Uterus (tissue), 4 donors: Measurements from ENCODE around the gene BTD. TPM values are rescaled to one million over a fixed set of nuclear protein-coding genes. Genes with fewer than 3 reads are reported as not detected.
A peak's percentile ranks its signal among the peaks of the same experiment; 100 is the strongest.

Experiments used
- DNase-seq, 2 donors: peaks; one replicate each; pipeline ENCODE4 v3.0.0-alpha.2; 2019 to 2020
- H3K27ac ChIP-seq, 2 donors: fragments of 200-600 bp; sonication (generic); 1 replicate in 1 of 2; 2 replicates in 1 of 2; pipeline ENCODE4 v1.5.1; 2016 to 2018
- H3K27me3 ChIP-seq, 2 donors: fragments of 200-600 bp; sonication (generic); one replicate each; pipeline ENCODE4 v1.5.1; 2018 to 2019; ENCODE audit warnings: control low read depth in 1 of 2
- H3K36me3 ChIP-seq, 2 donors: fragments of 200-600 bp; sonication (generic); one replicate each; pipeline ENCODE4 v1.5.1; 2019; ENCODE audit warnings: control low read depth in 1 of 2
- H3K4me1 ChIP-seq, 2 donors: fragments of 200-600 bp; sonication (generic); one replicate each; pipeline ENCODE4 v1.5.1; 2018 to 2019; ENCODE audit warnings: control low read depth in 1 of 2
- H3K4me3 ChIP-seq, 2 donors: fragments of 200-600 bp; sonication (generic); 1 replicate in 1 of 2; 2 replicates in 1 of 2; pipeline ENCODE4 v1.5.1; 2018 to 2019; ENCODE audit warnings: mild to moderate bottlenecking in 1 of 2
- H3K9me3 ChIP-seq, 2 donors: fragments of 200-600 bp; sonication (generic); one replicate each; pipeline ENCODE4 v1.5.1; 2019; ENCODE audit warnings: control low read depth in 1 of 2
- POLR2A ChIP-seq, 2 donors: fragments of 450-650 bp; IDR thresholded peaks; one replicate each; pipeline ENCODE4 v1.6.1; 2016; ENCODE audit warnings: antibody characterized with exemption in 2 of 2, mild to moderate bottlenecking in 1 of 2, moderate library complexity in 1 of 2
- intact Hi-C: fragments of 100-400 bp; cut with DNase I; formaldehyde crosslinking; loops from one replicate; pipeline ENCODE4 v1.15.1; 2023; ENCODE audit warnings: low total_unique reads
- total RNA-seq, 4 donors: library from RNA; depleted of rRNA in 3 of 4; stranded (reverse); fragments of >200 nt in 3 of 4; gene quantifications; one replicate each; pipeline versions ENCODE4 v1.1.0 to v1.2.4, GENCODE V29; 2014 to 2023
- TF ChIP-seq, protein P1 (sequence below), 4 experiments: fragments of 200-600 bp in 2 of 4; fragments of 450-650 bp in 2 of 4; sonication (generic) in 2 of 4; IDR thresholded peaks; one replicate each; pipeline ENCODE4 v1.5.1; 2016 to 2019; ENCODE audit warnings: antibody characterized with exemption in 4 of 4, mild to moderate bottlenecking in 2 of 4, moderate library complexity in 1 of 4
- donor health status: DM: yes; HTN: yes; CAD: no.

The BTD gene
- total RNA-seq, 4 donors from 2014 or later, result 6.5 to 31.3 (median 21.5) TPM

DNA sequence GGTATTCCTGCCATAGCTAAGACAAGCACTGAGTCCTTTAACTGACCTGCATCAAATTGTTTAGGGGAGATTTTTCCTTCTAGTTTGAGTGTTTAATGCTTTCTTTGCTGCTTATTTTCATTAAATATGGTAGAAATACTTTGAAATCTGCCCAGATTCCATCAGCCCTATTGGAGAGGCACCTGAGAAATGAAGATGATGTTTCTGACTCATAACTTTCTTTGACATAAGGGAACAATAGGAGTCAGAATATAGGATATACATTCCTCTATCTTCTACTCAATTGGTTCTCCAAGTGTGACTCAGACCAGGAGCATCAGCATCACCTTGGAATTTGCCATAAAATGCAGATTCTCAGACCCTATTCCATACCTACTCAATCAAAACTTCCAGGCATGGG lies 27.4 kb downstream of the BTD start:
- TF ChIP-seq, protein P1, sequence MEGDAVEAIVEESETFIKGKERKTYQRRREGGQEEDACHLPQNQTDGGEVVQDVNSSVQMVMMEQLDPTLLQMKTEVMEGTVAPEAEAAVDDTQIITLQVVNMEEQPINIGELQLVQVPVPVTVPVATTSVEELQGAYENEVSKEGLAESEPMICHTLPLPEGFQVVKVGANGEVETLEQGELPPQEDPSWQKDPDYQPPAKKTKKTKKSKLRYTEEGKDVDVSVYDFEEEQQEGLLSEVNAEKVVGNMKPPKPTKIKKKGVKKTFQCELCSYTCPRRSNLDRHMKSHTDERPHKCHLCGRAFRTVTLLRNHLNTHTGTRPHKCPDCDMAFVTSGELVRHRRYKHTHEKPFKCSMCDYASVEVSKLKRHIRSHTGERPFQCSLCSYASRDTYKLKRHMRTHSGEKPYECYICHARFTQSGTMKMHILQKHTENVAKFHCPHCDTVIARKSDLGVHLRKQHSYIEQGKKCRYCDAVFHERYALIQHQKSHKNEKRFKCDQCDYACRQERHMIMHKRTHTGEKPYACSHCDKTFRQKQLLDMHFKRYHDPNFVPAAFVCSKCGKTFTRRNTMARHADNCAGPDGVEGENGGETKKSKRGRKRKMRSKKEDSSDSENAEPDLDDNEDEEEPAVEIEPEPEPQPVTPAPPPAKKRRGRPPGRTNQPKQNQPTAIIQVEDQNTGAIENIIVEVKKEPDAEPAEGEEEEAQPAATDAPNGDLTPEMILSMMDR (IDR thresholded peaks at IDR 0.05), result no peak
- Histone ChIP-seq H3K27ac (no peak overlapping the region), H3K36me3 (no peaks in the 10 kb centered on the region), H3K27me3 (no peaks in the 10 kb centered on the region), H3K4me3 (no peak overlapping the region), H3K9me3 (no peaks in the 10 kb centered on the region), H3K4me1 (no peaks in the 10 kb centered on the region)
- no peak for DNase-seq
- intact Hi-C loops, result no loop called here

DNA sequence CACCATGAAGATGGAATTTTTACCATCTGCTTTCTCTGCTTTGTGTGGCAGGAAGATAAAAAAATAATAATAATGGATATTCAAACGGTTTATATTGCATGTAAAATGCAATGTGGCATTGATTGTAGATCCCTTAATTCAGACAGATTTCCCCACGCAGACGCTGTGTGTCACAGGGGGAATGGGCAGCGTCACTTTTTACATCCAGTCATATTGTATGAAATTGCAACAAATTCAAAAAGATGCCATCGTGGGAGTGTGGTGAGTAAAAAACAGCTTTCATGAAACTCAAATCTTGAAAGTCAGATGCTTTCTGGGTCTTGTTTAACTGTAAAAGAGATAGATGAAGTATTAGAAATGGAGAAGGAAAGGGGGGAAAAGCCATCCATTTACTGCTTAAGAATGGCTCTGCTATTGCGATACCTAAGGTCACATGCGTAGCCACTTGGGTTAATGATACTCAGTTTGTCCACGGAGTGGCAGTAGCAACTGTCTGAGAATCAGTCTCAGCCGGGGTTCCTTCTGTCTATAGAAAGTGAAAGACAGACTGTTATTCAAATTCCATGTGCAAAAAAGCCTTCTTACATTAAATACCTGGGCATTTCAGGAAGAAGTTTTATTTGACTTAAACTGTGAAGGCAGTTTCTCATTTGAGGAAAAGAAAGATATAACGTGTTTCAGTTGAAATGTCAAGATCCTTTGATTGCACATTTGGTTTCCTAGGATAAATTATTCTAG lies 28.5 kb downstream of the BTD start:
- Histone ChIP-seq H3K4me1 (no peaks in the 10 kb centered on the region), H3K27me3 (no peaks in the 10 kb centered on the region), H3K4me3 (peak overlapping the region; percentile 13 to 18), H3K27ac (peak overlapping the region; percentile 18 to 67), H3K36me3 (no peaks in the 10 kb centered on the region), H3K9me3 (no peaks in the 10 kb centered on the region)
- no peak for TF ChIP-seq POLR2A (IDR thresholded peaks at IDR 0.05)
- TF ChIP-seq, protein P1 (IDR thresholded peaks at IDR 0.05), result peak; percentile 83 to 91 (median 84)
- intact Hi-C loops, result no loop called here
- DNase-seq, result peak; percentile 65 to 77

DNA sequence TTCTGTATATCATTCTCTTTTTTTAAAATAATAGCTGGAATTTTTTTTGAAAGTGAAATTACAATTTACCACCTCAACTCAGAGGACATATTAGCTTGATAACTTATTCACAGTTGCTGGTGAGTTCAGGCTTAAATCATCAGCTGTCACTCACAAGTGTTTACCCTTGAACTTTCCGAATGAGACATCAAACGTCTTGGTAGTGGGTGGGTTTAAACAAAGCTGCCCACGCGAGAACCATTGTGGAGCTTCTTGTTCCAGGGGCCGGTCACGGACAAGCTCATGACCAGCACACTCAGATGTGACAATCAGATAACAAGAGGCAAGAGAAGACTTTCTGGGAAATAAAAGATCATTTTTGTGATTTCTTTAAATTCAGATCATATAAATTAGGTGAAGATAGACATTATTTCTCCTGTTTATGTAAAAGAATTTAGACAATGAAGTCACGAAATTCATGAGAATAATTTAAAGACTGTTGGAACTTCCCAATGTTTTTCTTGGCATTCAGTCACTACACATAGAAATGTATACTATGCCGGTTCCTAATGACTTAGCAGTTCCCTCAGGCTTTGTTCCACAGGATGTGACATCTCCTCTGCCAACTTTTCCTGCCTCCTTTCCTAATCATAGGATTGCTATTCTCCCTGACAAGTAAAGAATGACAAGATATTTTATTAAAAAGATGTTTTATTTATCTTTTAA lies 29.3 kb downstream of the BTD start:
- TF ChIP-seq, protein P1 (IDR thresholded peaks at IDR 0.05), result no peak
- TF ChIP-seq POLR2A (IDR thresholded peaks at IDR 0.05), result no peak
- H3K4me3 ChIP-seq, result peak overlapping the region in 1 of 2 donors; percentile 13
- no peaks in the 10 kb centered on the region for H3K36me3 ChIP-seq
- no peak for DNase-seq
- intact Hi-C loops, result no loop called here
- H3K27me3 ChIP-seq, result no peaks in the 10 kb centered on the region
- peak overlapping the region; percentile 18 to 67 for H3K27ac ChIP-seq
- no peaks in the 10 kb centered on the region for H3K9me3 ChIP-seq
- peaks cover 0 to 5% of the 10 kb centered on the region in 2 donors for H3K4me1 ChIP-seq

GRCh38 chr3:15631426-15632211 lies 30.1 kb downstream of the BTD start:
- intact Hi-C loops, result no loop called here
- Histone ChIP-seq H3K36me3 (no peaks in the 10 kb centered on the region), H3K4me1 (peaks cover 0 to 5% of the 10 kb centered on the region in 2 donors), H3K9me3 (no peaks in the 10 kb centered on the region), H3K4me3 (no peak overlapping the region), H3K27ac (peak overlapping the region in 1 of 2 donors; percentile 67), H3K27me3 (no peaks in the 10 kb centered on the region)
- DNase-seq, result no peak
- TF ChIP-seq, protein P1 (IDR thresholded peaks at IDR 0.05), result no peak
- no peak for TF ChIP-seq POLR2A (IDR thresholded peaks at IDR 0.05)
